ENCODE measurements around the gene HNRNPA1L2.
"Not testable (repeated sequence)": the region's sequence is repeated elsewhere in the genome, so short reads cannot be mapped to it uniquely, and the experiment has no call there.

Gene HNRNPA1L2

DNA sequence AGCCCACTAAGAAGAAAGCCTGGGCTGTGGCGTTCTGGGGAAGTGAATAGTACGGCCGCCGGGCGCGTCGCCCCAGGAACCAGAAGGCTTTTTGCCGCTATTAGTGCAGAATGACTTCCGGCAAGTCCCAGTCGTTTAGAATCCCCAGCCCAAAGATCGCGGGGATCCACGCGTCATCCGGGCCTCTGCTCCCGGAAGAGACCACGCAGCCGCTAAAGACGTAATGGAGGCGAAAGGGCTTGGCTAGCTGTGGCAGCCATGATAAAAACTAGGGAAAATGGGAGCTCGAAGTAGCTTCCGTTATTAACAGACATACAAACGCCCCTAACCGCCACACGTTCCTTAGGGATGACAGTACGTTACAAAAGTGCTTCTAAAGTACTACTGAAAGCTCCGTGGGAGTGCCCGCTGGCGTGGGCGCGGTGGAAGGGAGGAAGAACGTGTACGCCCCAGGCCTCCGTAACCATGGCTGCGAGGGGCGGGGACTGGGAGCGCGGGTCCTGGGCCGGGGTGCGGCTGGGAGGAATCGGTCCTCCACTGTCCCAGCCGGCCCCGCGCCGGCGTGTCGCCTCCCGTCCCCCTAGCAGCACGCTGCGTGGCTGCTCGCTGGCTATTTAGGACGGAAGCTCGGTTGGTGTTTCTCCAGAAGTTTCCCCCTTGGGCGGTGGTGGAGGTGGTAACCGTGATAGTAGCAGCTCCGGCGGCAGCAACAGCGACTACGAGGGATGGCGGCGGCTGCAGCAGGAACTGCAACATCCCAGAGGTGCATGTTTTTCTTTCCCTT, 10.2 kb downstream of the HNRNPA1L2 start, which contains the start of gene SUGT1:
TSS of gene SUGT1 (plus strand) at position 641 of the 784 bp plus-strand sequence. CDS start at position 726, 85 bp downstream.
- H3K9ac ChIP-seq (ENCODE audit: low read depth, low read length), result peak within 1 kb of the TSS; percentile 99
- H3K9me3 ChIP-seq (ENCODE audit: control insufficient read depth, insufficient read depth, low read length), result no peaks in the 10 kb centered on the region
- H3K36me3 ChIP-seq (ENCODE audit: control insufficient read depth, insufficient read depth, low read length), result no peaks in the 10 kb centered on the region
- H3K4me1 ChIP-seq (ENCODE audit: control insufficient read depth, insufficient read depth, low read length), result peaks cover 5% of the 10 kb centered on the region
- H3K4me3 ChIP-seq (ENCODE audit: low read depth, low read length), result peak within 1 kb of the TSS; percentile 98
- no peaks in the 10 kb centered on the region for H3K27me3 ChIP-seq (ENCODE audit: control insufficient read depth, insufficient read depth, low read length)

DNA sequence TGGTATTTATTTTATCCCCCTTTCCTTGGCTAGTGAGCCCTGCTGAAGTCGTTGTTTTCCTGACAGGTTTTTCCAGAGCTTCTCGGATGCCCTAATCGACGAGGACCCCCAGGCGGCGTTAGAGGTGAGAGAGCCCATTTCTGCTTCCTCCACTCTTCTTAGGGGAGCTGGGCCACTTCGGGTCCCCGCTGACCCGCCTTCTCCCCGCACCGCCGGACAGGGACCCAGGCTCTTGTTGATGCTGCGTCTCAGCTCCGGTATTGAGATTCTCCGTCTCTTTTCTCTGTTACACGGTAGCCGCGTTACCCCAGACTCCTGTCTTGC, 10.7 kb downstream of the HNRNPA1L2 start:
- no peaks in the 10 kb centered on the region for H3K36me3 ChIP-seq (ENCODE audit: control insufficient read depth, insufficient read depth, low read length)
- H3K4me3 ChIP-seq (ENCODE audit: low read depth, low read length), result peak overlapping the region; percentile 98
- no peaks in the 10 kb centered on the region for H3K9me3 ChIP-seq (ENCODE audit: control insufficient read depth, insufficient read depth, low read length)
- H3K9ac ChIP-seq (ENCODE audit: low read depth, low read length), result peak overlapping the region; percentile 99
- H3K4me1 ChIP-seq (ENCODE audit: control insufficient read depth, insufficient read depth, low read length), result peaks cover 5% of the 10 kb centered on the region
- no peaks in the 10 kb centered on the region for H3K27me3 ChIP-seq (ENCODE audit: control insufficient read depth, insufficient read depth, low read length)

DNA sequence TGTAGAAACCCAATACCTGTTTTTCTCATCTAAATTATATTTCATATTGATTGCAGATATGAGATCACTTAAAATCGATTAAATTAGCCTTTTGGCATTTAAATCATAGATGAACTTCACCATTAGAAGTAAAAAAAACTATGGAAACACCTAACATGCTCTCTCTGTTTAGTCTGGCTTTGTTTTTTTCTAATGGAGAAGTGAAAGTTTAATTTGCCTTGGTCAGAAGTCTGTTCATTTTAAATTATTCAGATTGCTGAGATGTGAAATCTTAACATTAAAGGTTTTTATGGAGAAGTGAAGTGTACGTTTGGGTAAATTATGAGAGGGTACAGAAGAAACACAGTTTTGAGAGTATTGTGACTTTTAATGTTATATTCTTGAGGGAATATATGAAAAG, 17.1 kb downstream of the HNRNPA1L2 start:
- no peaks in the 10 kb centered on the region for H3K9me3 ChIP-seq (ENCODE audit: control insufficient read depth, insufficient read depth, low read length)
- no peaks in the 10 kb centered on the region for H3K27me3 ChIP-seq (ENCODE audit: control insufficient read depth, insufficient read depth, low read length)
- peaks cover 2% of the 10 kb centered on the region for H3K36me3 ChIP-seq (ENCODE audit: control insufficient read depth, insufficient read depth, low read length)
- H3K9ac ChIP-seq (ENCODE audit: low read depth, low read length), result no peak overlapping the region
- no peak overlapping the region for H3K4me3 ChIP-seq (ENCODE audit: low read depth, low read length)
- no peaks in the 10 kb centered on the region for H3K4me1 ChIP-seq (ENCODE audit: control insufficient read depth, insufficient read depth, low read length)

DNA sequence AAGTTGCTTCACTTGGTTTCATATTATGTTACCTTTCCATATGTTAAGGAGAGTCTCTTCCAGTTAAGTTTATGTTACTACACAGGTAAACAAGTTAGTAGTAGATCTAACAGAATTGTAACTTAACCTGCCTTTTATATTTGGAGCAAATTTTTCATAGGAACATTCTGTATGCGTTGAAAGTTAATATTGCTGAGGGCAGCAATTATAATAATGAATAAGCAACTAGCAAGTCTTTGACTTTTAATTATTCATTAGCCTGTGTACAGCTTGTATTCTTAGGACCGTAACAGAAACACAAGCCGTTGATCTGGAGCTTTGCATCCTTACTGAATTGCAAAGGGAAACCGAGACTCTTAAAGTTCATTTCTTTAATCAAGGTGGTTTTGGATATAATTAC, 22.0 kb downstream of the HNRNPA1L2 start:
- peaks cover 2% of the 10 kb centered on the region for H3K36me3 ChIP-seq (ENCODE audit: control insufficient read depth, insufficient read depth, low read length)
- no peak overlapping the region for H3K9ac ChIP-seq (ENCODE audit: low read depth, low read length)
- no peaks in the 10 kb centered on the region for H3K27me3 ChIP-seq (ENCODE audit: control insufficient read depth, insufficient read depth, low read length)
- H3K9me3 ChIP-seq (ENCODE audit: control insufficient read depth, insufficient read depth, low read length), result no peaks in the 10 kb centered on the region
- no peak overlapping the region for H3K4me3 ChIP-seq (ENCODE audit: low read depth, low read length)
- no peaks in the 10 kb centered on the region for H3K4me1 ChIP-seq (ENCODE audit: control insufficient read depth, insufficient read depth, low read length)

DNA sequence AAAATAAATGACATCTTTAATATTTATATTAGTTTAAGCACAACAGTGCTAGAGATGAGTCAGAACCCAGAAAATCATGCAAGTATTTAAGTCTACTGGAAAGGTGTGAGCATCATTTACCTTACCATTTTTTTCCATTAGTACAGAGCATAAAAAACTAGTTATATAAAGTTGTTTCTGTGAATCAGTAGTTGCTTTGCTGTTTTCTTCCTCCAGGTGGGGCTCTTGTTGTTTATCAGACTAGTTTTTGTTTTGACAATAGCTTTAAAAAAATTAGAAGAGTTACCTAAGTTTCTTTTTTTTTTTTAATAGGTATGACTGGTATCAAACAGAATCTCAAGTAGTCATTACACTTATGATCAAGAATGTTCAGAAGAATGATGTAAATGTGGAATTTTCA, 23.1 kb downstream of the HNRNPA1L2 start:
- H3K36me3 ChIP-seq (ENCODE audit: control insufficient read depth, insufficient read depth, low read length), result peaks cover 2% of the 10 kb centered on the region
- no peak overlapping the region for H3K9ac ChIP-seq (ENCODE audit: low read depth, low read length)
- H3K27me3 ChIP-seq (ENCODE audit: control insufficient read depth, insufficient read depth, low read length), result no peaks in the 10 kb centered on the region
- no peak overlapping the region for H3K4me3 ChIP-seq (ENCODE audit: low read depth, low read length)
- H3K9me3 ChIP-seq (ENCODE audit: control insufficient read depth, insufficient read depth, low read length), result no peaks in the 10 kb centered on the region
- no peaks in the 10 kb centered on the region for H3K4me1 ChIP-seq (ENCODE audit: control insufficient read depth, insufficient read depth, low read length)

DNA sequence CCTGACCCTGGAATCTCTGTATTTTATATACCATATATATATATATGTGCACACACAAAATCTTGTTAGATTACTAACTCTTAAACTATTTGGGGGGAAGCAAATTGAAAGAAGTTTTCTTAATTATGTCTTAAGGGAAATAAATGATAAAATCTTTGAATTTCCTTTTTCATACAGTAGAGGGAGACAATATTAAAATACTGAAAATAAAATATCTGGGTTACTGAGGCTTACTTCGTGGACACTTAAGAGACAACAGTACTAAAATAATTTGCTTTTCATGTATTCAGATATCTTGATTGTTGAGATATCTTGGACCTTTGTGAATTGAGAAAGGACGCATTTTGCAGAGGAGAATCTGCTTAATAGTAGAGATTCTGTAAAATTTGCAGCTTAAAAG, 27.4 kb downstream of the HNRNPA1L2 start:
- no peaks in the 10 kb centered on the region for H3K27me3 ChIP-seq (ENCODE audit: control insufficient read depth, insufficient read depth, low read length)
- no peak overlapping the region for H3K4me3 ChIP-seq (ENCODE audit: low read depth, low read length)
- H3K9me3 ChIP-seq (ENCODE audit: control insufficient read depth, insufficient read depth, low read length), result no peaks in the 10 kb centered on the region
- no peak overlapping the region for H3K9ac ChIP-seq (ENCODE audit: low read depth, low read length)
- H3K4me1 ChIP-seq (ENCODE audit: control insufficient read depth, insufficient read depth, low read length), result no peaks in the 10 kb centered on the region
- H3K36me3 ChIP-seq (ENCODE audit: control insufficient read depth, insufficient read depth, low read length), result no peaks in the 10 kb centered on the region

DNA sequence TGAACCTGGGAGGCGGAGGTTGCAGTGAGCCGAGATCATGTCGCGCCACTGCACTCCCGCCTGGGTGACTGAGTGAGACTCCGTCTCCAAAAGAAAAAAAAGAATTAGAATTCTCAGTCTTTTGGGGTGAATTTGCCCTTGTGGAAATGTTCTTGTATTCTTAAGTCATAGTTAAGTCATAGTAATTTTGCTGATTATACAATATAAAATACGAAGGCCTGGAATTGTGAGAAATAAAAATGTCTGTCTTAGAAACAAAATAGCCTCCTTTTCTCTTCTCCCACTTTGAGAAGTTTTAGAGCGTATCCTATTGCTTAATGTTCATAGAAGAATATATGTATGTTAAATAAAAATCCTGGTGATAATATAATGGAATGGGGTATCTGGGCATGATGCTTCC, 28.5 kb downstream of the HNRNPA1L2 start:
- H3K9me3 ChIP-seq (ENCODE audit: control insufficient read depth, insufficient read depth, low read length), result no peaks in the 10 kb centered on the region
- H3K9ac ChIP-seq (ENCODE audit: low read depth, low read length), result no peak overlapping the region
- no peaks in the 10 kb centered on the region for H3K36me3 ChIP-seq (ENCODE audit: control insufficient read depth, insufficient read depth, low read length)
- H3K4me3 ChIP-seq (ENCODE audit: low read depth, low read length), result no peak overlapping the region
- no peaks in the 10 kb centered on the region for H3K4me1 ChIP-seq (ENCODE audit: control insufficient read depth, insufficient read depth, low read length)
- H3K27me3 ChIP-seq (ENCODE audit: control insufficient read depth, insufficient read depth, low read length), result no peaks in the 10 kb centered on the region

DNA sequence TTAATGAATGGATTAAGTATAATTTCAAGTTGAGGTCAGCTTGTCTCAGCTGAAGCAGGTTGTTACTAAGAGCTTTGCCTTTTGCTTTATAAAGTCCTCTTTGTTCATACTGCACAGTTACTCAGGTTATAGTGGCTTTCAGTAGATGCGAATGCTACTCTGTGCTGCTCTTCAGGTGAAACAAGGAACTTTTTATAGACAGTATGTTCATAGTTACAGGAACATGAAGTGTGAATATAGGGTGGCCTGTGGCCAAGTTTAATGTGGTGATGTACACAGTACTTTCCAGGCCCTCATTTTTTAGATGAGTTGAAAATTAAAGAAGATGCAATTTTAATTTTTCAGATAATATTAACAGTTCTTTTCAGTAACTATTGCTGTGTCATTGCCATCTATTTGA, 31.2 kb downstream of the HNRNPA1L2 start:
- Histone ChIP-seq H3K9ac (ENCODE audit: low read depth, low read length) (no peak overlapping the region), H3K36me3 (ENCODE audit: control insufficient read depth, insufficient read depth, low read length) (peaks cover 3% of the 10 kb centered on the region), H3K9me3 (ENCODE audit: control insufficient read depth, insufficient read depth, low read length) (no peaks in the 10 kb centered on the region), H3K4me3 (ENCODE audit: low read depth, low read length) (no peak overlapping the region), H3K4me1 (ENCODE audit: control insufficient read depth, insufficient read depth, low read length) (no peaks in the 10 kb centered on the region), H3K27me3 (ENCODE audit: control insufficient read depth, insufficient read depth, low read length) (no peaks in the 10 kb centered on the region)

DNA sequence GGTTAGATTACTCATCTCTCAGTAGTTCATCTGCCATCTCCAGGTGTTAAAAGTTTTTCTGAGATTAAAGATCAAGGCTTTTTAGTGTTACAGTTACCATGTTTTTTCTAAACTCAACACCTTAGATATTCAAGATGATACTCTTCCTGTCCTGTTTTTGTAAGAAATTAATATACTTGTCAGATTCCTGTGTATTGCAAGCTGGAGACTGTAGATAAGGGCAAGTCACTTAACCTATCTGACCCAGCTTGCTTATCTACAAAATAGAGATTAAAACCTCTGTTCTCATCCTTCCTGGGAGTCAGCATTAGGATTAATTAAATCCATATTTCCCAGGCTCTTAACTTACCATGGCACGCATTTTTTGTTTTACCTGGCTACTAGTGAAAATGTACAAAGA, 35.6 kb downstream of the HNRNPA1L2 start:
- no peaks in the 10 kb centered on the region for H3K4me1 ChIP-seq (ENCODE audit: control insufficient read depth, insufficient read depth, low read length)
- no peaks in the 10 kb centered on the region for H3K27me3 ChIP-seq (ENCODE audit: control insufficient read depth, insufficient read depth, low read length)
- peaks cover 15% of the 10 kb centered on the region for H3K36me3 ChIP-seq (ENCODE audit: control insufficient read depth, insufficient read depth, low read length)
- no peaks in the 10 kb centered on the region for H3K9me3 ChIP-seq (ENCODE audit: control insufficient read depth, insufficient read depth, low read length)
- no peak overlapping the region for H3K9ac ChIP-seq (ENCODE audit: low read depth, low read length)
- H3K4me3 ChIP-seq (ENCODE audit: low read depth, low read length), result no peak overlapping the region

DNA sequence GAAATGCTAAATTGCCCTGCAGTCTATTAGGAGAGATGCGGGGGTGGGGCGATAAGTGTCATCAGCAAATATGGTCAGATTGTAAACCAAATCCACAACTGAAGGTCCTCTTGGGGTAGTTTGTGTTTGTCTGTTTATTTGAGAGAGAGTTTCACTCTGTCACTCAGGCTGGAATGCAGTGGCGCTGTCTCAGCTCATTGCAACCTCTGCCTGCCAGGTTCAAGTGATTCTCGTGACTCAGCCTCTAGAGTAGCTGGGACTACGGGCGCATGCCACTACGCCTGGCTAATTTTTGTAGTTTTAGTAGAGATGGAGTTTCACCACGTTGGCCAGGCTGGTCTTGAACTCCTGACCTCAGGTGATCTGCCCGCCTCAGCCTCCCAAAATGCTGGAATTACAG, 43.6 kb downstream of the HNRNPA1L2 start:
- not testable (repeated sequence) for H3K27me3 ChIP-seq (ENCODE audit: control insufficient read depth, insufficient read depth, low read length)

DNA sequence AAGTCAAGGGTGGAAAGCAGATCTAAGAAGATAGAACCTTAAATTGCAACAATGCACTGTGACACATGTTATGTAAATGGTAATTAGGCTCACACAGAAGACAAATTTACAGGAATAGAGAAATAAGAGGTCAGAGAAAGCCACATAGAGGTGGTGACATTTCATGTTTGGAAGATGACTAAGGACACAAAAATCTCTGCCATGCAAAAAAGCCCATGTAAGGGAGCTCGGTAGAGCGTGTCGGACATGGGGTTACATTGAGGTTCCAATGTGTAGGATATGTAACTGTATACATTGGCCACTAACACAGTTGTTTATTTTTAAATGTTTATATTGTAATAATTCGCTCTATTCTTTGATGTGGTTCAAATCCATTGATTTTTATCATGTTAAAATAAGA, 44.1 kb downstream of the HNRNPA1L2 start:
- no peaks in the 10 kb centered on the region for H3K4me1 ChIP-seq (ENCODE audit: control insufficient read depth, insufficient read depth, low read length)
- H3K9ac ChIP-seq (ENCODE audit: low read depth, low read length), result no peak overlapping the region
- H3K27me3 ChIP-seq (ENCODE audit: control insufficient read depth, insufficient read depth, low read length), result no peaks in the 10 kb centered on the region
- H3K36me3 ChIP-seq (ENCODE audit: control insufficient read depth, insufficient read depth, low read length), result peaks cover 2% of the 10 kb centered on the region
- no peaks in the 10 kb centered on the region for H3K9me3 ChIP-seq (ENCODE audit: control insufficient read depth, insufficient read depth, low read length)
- H3K4me3 ChIP-seq (ENCODE audit: low read depth, low read length), result no peak overlapping the region

More for the DNA sequence above, 43.6 kb downstream of the HNRNPA1L2 start:
- not testable (repeated sequence) for H3K9ac ChIP-seq (ENCODE audit: low read depth, low read length); H3K4me1 ChIP-seq (ENCODE audit: control insufficient read depth, insufficient read depth, low read length); H3K4me3 ChIP-seq (ENCODE audit: low read depth, low read length); H3K9me3 ChIP-seq (ENCODE audit: control insufficient read depth, insufficient read depth, low read length); H3K36me3 ChIP-seq (ENCODE audit: control insufficient read depth, insufficient read depth, low read length)
